ENCODE results near the gene NUSAP1.
"Not testable (repeated sequence)": the region's sequence is repeated elsewhere in the genome, so short reads cannot be mapped to it uniquely, and the experiment has no call there.

Gene NUSAP1

GRCh38 chr15:41332194-41333025 is at the start of gene NUSAP1, which contains the start of gene OIP5:
NUSAP1 (plus strand) TSS chr15:41332881; CDS start chr15:41332958, 77 bp downstream.
OIP5 (minus strand) TSS chr15:41332591; CDS start chr15:41332561, 30 bp downstream.
- DNase-seq (ENCODE audit: low read depth) = peak; percentile 98

- DNase-seq (ENCODE audit: low read depth) = not testable (repeated sequence)
These were observed 49.6 kb upstream of the NUSAP1 start for GRCh38 chr15:41282980-41283652.

DNA sequence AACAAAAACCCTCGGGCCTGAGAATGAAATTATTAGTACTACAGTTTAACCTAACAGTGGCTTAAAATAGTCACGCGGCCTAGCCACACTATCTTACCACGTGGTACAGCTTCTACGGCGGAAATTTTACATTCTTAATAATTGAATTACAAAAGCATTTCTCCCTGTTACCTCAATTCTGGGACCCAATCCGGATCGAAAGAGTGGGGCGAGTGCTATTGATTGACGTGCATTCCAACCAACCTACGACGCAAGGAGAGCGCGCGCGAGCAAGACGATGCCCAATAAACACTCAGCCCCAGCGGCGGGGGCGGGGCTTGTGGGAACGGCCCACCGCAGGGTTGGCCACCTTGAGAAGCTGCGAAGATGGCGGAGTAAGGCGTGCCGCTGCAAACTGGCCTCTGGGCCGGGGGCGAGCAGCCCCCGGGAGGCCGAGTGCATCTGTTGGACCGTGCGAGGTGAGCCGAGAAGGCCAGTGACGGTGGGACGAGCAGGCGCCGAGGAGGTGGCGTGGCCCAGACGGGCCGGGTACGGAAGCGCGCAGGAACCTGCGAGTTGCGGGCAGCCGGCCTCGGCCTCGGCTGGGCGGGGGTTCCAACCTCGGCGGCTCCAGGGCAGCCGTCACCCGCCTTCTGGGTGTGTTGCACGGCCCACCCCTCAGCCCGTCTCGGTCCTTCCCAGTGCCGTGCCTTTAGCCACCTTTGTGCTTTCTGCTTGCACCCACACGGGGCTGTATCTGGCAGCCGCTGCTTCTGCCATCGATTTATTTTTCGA is 48.8 kb upstream of the NUSAP1 start:
- peak; percentile 97 for DNase-seq (ENCODE audit: low read depth)

GRCh38 chr15:41284427-41285177 is 48.1 kb upstream of the NUSAP1 start:
- DNase-seq (ENCODE audit: low read depth) = peak; percentile 2

DNA sequence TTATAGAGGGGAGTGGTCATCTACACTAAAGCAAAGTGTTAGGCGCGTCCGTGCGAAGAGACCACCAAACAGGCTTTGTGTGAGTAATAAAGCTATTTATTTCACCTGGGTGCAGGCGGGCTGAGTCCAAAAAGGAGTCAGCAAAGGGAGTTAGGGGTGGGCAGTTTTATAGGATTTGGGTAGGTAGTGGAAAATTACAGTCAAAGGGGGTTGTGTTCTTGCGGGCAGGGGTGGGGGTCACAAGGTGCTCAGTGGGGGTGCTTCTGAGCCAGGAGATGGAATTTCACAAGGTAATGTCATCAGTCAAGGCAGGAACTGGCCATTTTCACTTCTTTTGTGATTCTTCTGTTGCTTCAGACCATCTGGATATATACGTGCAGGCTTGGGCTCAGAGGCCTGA is 47.4 kb upstream of the NUSAP1 start:
- DNase-seq (ENCODE audit: low read depth) = no peak

GRCh38 chr15:41286665-41287333 is 45.9 kb upstream of the NUSAP1 start:
- DNase-seq (ENCODE audit: low read depth) = no peak

GRCh38 chr15:41288464-41288863 is 44.2 kb upstream of the NUSAP1 start:
- no peak for DNase-seq (ENCODE audit: low read depth)

- DNase-seq (ENCODE audit: low read depth) = no peak
These were observed 42.7 kb upstream of the NUSAP1 start for GRCh38 chr15:41289953-41290352.

DNA sequence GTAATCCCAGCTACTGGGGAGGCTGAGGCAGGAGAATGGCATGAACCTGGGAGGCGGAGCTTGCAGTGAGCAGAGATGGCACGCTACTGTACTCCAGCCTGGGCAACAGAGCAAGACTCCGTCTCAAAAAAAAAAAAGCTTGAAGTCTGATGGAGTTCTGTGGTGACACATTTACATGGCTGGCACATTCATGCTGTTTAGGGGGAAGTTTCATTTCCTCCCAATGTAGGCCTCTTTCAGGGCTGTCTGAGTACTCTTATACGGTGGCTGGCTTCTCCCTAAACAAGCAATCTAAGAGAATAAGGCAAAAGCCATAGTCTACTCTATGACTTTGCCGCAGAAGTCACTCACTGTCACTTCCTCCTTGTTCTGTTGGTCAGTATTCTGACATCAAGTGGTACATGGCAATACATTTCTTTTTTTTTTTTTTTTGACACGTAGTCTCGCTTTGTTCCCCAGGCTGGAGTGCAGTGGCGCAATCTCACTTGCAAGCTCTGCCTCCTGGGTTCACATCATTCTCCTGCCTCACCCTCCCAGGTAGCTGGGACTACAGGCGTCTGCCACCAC is 41.5 kb upstream of the NUSAP1 start:
- no peak for DNase-seq (ENCODE audit: low read depth)

DNA sequence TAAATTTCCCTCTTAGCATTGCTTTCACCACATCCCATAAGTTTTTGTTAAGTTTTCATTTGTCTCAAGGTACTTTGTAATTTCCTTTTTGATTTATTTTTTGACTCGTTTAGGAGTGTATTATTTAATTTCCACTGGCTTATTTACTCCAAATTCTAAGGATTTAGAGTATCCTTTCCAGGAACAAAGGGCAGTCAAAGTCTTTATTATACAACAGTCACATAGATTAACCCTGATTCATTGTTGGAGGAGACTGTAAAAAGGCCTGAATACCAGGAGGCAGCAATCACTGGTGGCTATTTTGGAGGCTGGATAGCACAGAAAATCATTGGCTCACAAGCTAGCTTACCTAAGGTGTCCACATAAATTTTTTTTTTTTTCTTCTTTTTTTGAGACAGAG is 40.2 kb upstream of the NUSAP1 start:
- DNase-seq (ENCODE audit: low read depth) = no peak

DNA sequence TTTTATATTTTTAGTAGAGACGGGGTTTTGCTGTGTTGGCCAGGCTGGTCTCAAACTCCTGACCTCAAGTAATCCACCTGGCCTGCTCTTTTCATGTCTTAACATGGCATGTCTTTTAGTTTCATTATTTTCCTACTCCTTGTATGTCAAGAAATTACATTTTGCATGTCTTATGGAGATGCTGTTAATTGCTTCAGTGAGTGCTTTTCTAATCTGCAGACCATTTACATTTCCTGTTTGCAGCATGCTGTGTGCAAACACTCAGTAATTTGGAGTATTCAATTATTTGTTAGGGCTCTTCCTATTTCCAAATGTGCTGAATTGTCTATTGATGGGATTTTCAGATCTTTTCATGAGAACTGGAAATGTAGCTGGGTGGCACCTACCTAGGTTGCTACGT is 31.5 kb upstream of the NUSAP1 start:
- not testable (repeated sequence) for DNase-seq (ENCODE audit: low read depth)

GRCh38 chr15:41301587-41301986 is 31.1 kb upstream of the NUSAP1 start:
- no peak for DNase-seq (ENCODE audit: low read depth)

GRCh38 chr15:41304149-41304770 is 28.4 kb upstream of the NUSAP1 start:
- no peak for DNase-seq (ENCODE audit: low read depth)

DNA sequence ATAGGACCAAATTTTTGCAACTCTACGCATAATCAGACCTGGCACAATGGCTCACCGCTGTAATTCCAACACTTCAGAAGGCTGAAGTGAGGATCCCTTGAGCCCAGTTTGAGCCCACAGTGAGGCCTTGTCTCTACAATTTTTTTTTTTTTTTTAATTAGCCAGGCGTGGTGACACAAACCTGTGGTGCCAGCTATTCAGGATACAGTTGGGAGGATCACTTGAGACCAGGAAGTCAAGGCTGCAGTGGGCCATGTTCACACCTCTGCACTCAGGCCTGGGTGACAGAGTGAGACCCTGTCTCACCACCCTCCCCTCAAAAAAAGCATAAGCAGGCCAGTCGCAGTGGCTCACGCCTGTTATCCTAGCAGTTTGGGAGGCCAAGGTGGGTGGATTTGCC is 25.0 kb upstream of the NUSAP1 start:
- no peak for DNase-seq (ENCODE audit: low read depth)

GRCh38 chr15:41309226-41309905 is 23.3 kb upstream of the NUSAP1 start:
- no peak for DNase-seq (ENCODE audit: low read depth)

DNA sequence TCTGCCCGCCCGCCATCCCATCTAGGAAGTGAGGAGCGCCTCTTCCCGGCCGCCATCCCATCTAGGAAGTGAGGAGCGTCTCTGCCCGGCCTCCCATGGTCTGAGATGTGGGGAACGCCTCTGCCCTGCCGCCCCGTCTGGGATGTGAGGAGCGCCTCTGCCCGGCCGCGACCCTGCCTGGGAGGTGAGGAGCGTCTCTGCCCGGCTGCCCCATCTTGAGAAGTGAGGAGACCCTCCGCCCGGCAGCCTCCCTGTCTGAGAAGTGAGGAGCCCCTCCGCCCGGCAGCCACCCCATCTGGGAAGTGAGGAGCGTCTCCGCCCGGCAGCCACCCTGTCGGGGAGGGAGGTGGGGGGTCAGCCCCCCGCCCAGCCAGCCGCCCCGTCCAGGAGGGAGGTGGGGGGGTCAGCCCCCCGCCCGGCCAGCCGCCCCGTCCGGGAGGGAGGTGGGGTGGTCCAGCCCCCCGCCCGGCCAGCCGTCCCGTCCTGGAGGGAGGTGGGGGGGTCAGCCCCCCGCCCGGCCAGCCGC is 11.8 kb upstream of the NUSAP1 start:
- not testable (repeated sequence) for DNase-seq (ENCODE audit: low read depth)

- DNase-seq (ENCODE audit: low read depth) = no peak
These were observed 9.1 kb upstream of the NUSAP1 start for GRCh38 chr15:41323611-41324010.

- DNase-seq (ENCODE audit: low read depth) = no peak
These were observed 1.4 kb upstream of the NUSAP1 start for GRCh38 chr15:41331281-41331680.

- DNase-seq (ENCODE audit: low read depth) = no peak
These were observed 868 bp upstream of the NUSAP1 start for GRCh38 chr15:41331833-41332193.
